DND-41 (cell line): ENCODE measurements around the gene ZBTB45.

ENCODE experiments used
- ATAC-seq: fragments of 200-7000 bp; cut with Tn5 transposase; 3 replicates; pipeline ENCODE4 v1.9.1; 2021; ENCODE audit warnings: low read depth; ENCODE audit not compliant: insufficient read depth
- DNase-seq: peaks from one replicate; pipeline ENCODE4 v3.0.0-alpha.2; 2020
- H2AFZ ChIP-seq: 2 replicates; pipeline ENCODE4 v1.6.0; 2012; ENCODE audit warnings: low read depth, low read length
- H3K27ac ChIP-seq: 2 replicates; pipeline ENCODE4 v1.5.1; 2012; ENCODE audit warnings: low read length, inconsistent platforms
- H3K27me3 ChIP-seq: fragments of 200-600 bp; sonication (generic); 2 replicates; pipeline ENCODE4 v1.6.0; 2012; ENCODE audit warnings: low read length, mild to moderate bottlenecking, inconsistent platforms; ENCODE audit not compliant: insufficient read depth, poor library complexity
- H3K36me3 ChIP-seq: 2 replicates; pipeline ENCODE4 v1.5.1; 2012; ENCODE audit warnings: low read length, inconsistent platforms; ENCODE audit not compliant: insufficient read depth
- H3K4me1 ChIP-seq: 2 replicates; pipeline ENCODE4 v1.5.1; 2012; ENCODE audit warnings: mild to moderate bottlenecking, low read length; ENCODE audit not compliant: insufficient read depth
- H3K4me2 ChIP-seq: 2 replicates; pipeline ENCODE4 v1.6.0; 2012; ENCODE audit warnings: mild to moderate bottlenecking, moderate library complexity, low read length, inconsistent platforms; ENCODE audit not compliant: insufficient read depth
- H3K4me3 ChIP-seq, 2 experiments: fragments of 200-600 bp in 1 of 2; shearing (Covaris generic) in 1 of 2; 2 replicates each; pipeline ENCODE4 v1.5.1; 2012 to 2016; ENCODE audit warnings: inconsistent platforms in 2 of 2, low read length in 2 of 2, mild to moderate bottlenecking in 2 of 2, low read depth in 1 of 2, moderate library complexity in 1 of 2
- H3K79me2 ChIP-seq: 2 replicates; pipeline ENCODE4 v1.6.0; 2012; ENCODE audit warnings: low read length, inconsistent platforms; ENCODE audit not compliant: insufficient read depth
- H3K9ac ChIP-seq: 2 replicates; pipeline ENCODE4 v1.6.0; 2012; ENCODE audit warnings: low read depth, mild to moderate bottlenecking, inconsistent platforms, low read length, moderate library complexity
- H3K9me3 ChIP-seq: 2 replicates; pipeline ENCODE4 v1.5.1; 2012; ENCODE audit warnings: low read length, moderate library complexity, mild to moderate bottlenecking, inconsistent platforms; ENCODE audit not compliant: insufficient read depth, severe bottlenecking
- H4K20me1 ChIP-seq: 2 replicates; pipeline ENCODE4 v1.6.0; 2012; ENCODE audit warnings: low read length; ENCODE audit not compliant: insufficient read depth
- CTCF ChIP-seq: IDR thresholded peaks from 2 replicates; pipeline ENCODE4 v1.5.1; 2012; ENCODE audit warnings: borderline replicate concordance, low read length, moderate library complexity, mild to moderate bottlenecking; ENCODE audit not compliant: poor library complexity, severe bottlenecking; ENCODE audit errors: extremely low read depth
- EZH2 ChIP-seq: IDR thresholded peaks from 3 replicates; pipeline ENCODE4 v1.6.1; 2012; ENCODE audit warnings: borderline replicate concordance, low read depth, mild to moderate bottlenecking, moderate library complexity, low read length, inconsistent platforms; ENCODE audit not compliant: severe bottlenecking

The ZBTB45 gene

GRCh38 chr19:58479736-58480480 lies 39.7 kb downstream of the ZBTB45 start:
- Histone ChIP-seq H3K27me3 (no peaks in the 10 kb centered on the region), H3K4me1 (peaks cover 25% of the 10 kb centered on the region), H3K9ac (no peak overlapping the region), H3K27ac (no peak overlapping the region), H2AFZ (no peak overlapping the region), H3K4me2 (no peak overlapping the region), H3K9me3 (no peaks in the 10 kb centered on the region), H3K79me2 (0 out of 2 replicates have a peak, but pooled peaks cover 8% of the 10 kb centered on the region), H3K36me3 (peaks cover 24% of the 10 kb centered on the region), H4K20me1 (no peaks in the 10 kb centered on the region), H3K4me3 (no peak overlapping the region)
- TF ChIP-seq EZH2 = no peak
- TF ChIP-seq CTCF = no peak
- DNase-seq (no peak), ATAC-seq (no peak)

DNA sequence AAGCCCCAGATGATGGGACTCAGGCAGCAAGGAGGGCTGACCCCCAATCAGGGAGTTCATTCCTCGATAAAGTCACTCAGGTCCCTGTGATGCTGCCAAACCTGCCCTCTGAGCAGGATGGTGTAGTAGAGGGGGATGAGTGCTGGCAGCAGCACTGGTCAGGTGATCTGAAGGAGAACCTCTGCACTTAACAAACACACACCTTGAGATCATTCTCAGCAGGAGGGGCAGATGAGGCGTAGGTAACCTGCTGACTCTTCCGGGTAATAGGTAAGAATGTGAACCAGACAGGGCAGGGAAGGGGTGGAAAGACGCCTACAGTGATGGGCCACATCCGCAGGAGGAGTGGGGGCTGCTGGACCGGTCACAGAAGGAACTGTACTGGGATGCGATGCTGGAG lies 40.3 kb downstream of the ZBTB45 start:
- H3K9me3 ChIP-seq = no peaks in the 10 kb centered on the region
- no peak for DNase-seq
- TF ChIP-seq CTCF (no peak), EZH2 (no peak)
- no peak overlapping the region for H2AFZ ChIP-seq
- H3K9ac ChIP-seq = no peak overlapping the region
- no peak overlapping the region for H3K4me3 ChIP-seq
- no peak for ATAC-seq
- H4K20me1 ChIP-seq = no peaks in the 10 kb centered on the region
- no peak overlapping the region for H3K27ac ChIP-seq
- H3K4me1 ChIP-seq = peaks cover 31% of the 10 kb centered on the region
- H3K79me2 ChIP-seq = 0 out of 2 replicates have a peak, but pooled peaks cover 8% of the 10 kb centered on the region
- H3K36me3 ChIP-seq = peaks cover 24% of the 10 kb centered on the region
- no peaks in the 10 kb centered on the region for H3K27me3 ChIP-seq
- H3K4me2 ChIP-seq = no peak overlapping the region

GRCh38 chr19:58477871-58478270 lies 41.7 kb downstream of the ZBTB45 start:
- Histone ChIP-seq H3K79me2 (0 out of 2 replicates have a peak, but pooled peaks cover 8% of the 10 kb centered on the region), H3K27ac (0 out of 2 replicates have a peak overlapping the region, but pooled peaks have one; percentile 92), H3K4me3 (no peak overlapping the region), H3K36me3 (peaks cover 35% of the 10 kb centered on the region), H3K9ac (peak overlapping the region; percentile 94; the same call in 1 of the 2 replicates), H3K9me3 (no peaks in the 10 kb centered on the region), H3K4me2 (peak overlapping the region; percentile 96), H3K4me1 (peaks cover 38% of the 10 kb centered on the region), H2AFZ (no peak overlapping the region), H3K27me3 (no peaks in the 10 kb centered on the region), H4K20me1 (0 out of 2 replicates have a peak, but pooled peaks cover 4% of the 10 kb centered on the region)
- TF ChIP-seq CTCF (no peak), EZH2 (no peak)
- DNase-seq (no peak), ATAC-seq (no peak)
